BLaER1 treated with 17β-estradiol and CSF1 and Interleukin-3, amounts not matched to agents 10 nM and 100 nM (cell line): ENCODE results near the gene SRRM2.

Experiments
- H3K27ac ChIP-seq, 11 experiments: shearing (Covaris generic); formaldehyde crosslinking; 2 replicates each; pipeline ENCODE4 v1.8.1; 2022
- H3K27me3 ChIP-seq, 11 experiments: shearing (Covaris generic); formaldehyde crosslinking; 2 replicates each; pipeline ENCODE4 v1.8.1; 2022
- H3K36me3 ChIP-seq, 11 experiments: shearing (Covaris generic); formaldehyde crosslinking; 2 replicates each; pipeline ENCODE4 v1.8.1; 2022
- H3K4me1 ChIP-seq, 10 experiments: shearing (Covaris generic); formaldehyde crosslinking; 2 replicates each; pipeline ENCODE4 v1.8.1; 2022
- H3K4me2 ChIP-seq, 11 experiments: shearing (Covaris generic); formaldehyde crosslinking; 2 replicates each; pipeline ENCODE4 v1.8.1; 2022
- H3K4me3 ChIP-seq, 10 experiments: shearing (Covaris generic); formaldehyde crosslinking; 2 replicates each; pipeline ENCODE4 v1.8.1; 2022
- H3K9ac ChIP-seq, 11 experiments: shearing (Covaris generic); formaldehyde crosslinking; 2 replicates each; pipeline ENCODE4 v1.8.1; 2022
- H3K9me3 ChIP-seq, 11 experiments: shearing (Covaris generic); formaldehyde crosslinking; replicated peaks in 1 of 11; 2 replicates each; pipeline ENCODE4 v1.8.1; 2022
- H4K20me1 ChIP-seq, 11 experiments: shearing (Covaris generic); formaldehyde crosslinking; 2 replicates each; pipeline ENCODE4 v1.8.1; 2022
- Cebpa-rat ChIP-seq, 11 experiments: shearing (Covaris generic); IDR thresholded peaks; 2 replicates each; pipeline ENCODE4 v1.8.1; 2022

SRRM2 gene

DNA sequence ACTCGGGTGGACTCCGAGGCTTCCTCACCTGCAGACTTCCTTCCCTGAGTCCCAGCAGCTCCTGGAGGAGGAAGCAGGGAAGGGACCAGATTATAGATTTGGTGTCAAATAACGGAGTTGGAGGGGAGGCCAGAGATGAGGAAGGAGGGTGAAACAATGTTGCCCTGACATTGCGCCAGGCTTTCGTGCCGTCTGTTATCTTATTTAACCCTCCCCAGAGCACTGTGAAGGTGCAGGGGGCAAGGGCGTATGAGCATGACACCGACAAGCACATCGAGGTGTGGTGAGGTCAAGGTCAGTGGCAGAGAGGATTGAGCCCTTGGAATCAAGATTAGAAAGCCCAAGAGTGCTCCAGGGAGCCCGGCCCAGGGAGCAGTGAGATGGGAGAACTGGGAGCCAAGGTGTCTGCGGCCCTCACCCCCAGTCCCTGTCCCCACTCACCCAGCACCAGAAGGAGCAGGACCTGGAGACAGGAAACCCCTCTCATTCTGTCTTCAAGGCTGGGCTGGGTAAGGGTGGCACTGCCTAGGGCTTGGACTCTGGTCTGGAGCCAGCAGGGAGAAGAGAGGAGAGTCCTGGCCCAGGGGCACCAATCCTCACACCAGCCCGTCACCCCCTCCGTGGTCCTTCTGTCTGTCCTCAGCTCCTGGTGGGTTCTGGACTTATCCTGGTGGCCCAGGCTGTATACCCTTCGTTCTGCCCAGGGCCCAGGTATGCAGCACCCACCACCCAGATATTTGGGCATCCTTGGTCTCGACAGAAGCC, 33.8 kb downstream of the SRRM2 start:
- no peaks in the 10 kb centered on the region for H3K9me3 ChIP-seq
- TF ChIP-seq Cebpa-rat (IDR thresholded peaks at IDR 0.05) = no peak
- 0 out of 22 replicates have a peak, but pooled peaks cover 0 to 2% (median 0%) of the 10 kb centered on the region in 11 experiments for H4K20me1 ChIP-seq
- no peak overlapping the region for H3K27ac ChIP-seq
- no peak overlapping the region for H3K4me2 ChIP-seq
- H3K4me1 ChIP-seq = peaks cover 0 to 8% (median 5%) of the 10 kb centered on the region in 10 experiments; a peak in 9 of 20 replicates
- no peak overlapping the region for H3K9ac ChIP-seq
- H3K27me3 ChIP-seq = peaks cover 21 to 33% (median 28%) of the 10 kb centered on the region in 11 experiments
- no peaks in the 10 kb centered on the region for H3K36me3 ChIP-seq
- no peak overlapping the region for H3K4me3 ChIP-seq

DNA sequence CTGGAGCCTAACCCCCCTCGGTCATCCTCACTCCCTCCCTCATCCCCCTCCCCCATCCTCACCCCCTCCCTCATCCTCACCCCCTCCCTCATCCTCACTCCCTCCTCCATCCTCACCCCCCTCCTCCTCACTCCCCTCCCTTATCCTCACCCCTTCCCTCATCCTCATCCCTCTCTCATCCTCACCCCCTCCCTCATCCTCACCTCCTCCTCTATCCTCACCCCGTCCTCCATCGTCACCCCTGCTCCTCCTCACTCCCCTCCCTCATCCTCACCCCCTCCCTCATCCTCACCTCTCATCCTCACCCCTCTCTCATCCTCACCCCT, 34.4 kb downstream of the SRRM2 start:
- Histone ChIP-seq H3K27me3 (peaks cover 21 to 33% (median 28%) of the 10 kb centered on the region in 11 experiments), H4K20me1 (0 out of 22 replicates have a peak, but pooled peaks cover 0 to 2% (median 0%) of the 10 kb centered on the region in 11 experiments), H3K27ac (no peak overlapping the region), H3K4me3 (no peak overlapping the region), H3K4me2 (no peak overlapping the region), H3K36me3 (no peaks in the 10 kb centered on the region), H3K9ac (no peak overlapping the region), H3K4me1 (peaks cover 0 to 8% (median 5%) of the 10 kb centered on the region in 10 experiments; a peak in 9 of 20 replicates), H3K9me3 (no peaks in the 10 kb centered on the region)
- TF ChIP-seq Cebpa-rat (IDR thresholded peaks at IDR 0.05) = no peak

DNA sequence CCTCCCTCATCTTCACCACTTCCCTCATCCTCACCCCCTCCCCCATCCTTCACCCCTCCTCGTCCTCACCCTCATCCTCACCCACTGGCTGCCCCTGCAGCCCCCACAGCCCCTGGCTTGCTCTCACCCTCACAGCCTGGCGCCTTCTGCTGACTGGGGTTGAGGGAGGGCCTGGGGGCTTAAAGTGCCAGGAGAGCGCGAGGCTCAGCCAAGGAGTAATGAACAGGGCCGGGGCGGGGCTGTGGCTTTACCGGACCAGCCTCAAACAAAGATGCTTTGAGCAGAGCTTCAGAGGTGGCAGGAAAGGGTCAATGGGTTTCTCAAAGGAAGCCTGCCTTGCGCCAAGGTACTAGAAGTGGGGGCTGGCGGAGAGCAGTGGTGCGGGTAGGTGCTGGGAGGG, 35.0 kb downstream of the SRRM2 start, which contains the start of gene PRSS33:
PRSS33 (minus strand) TSS at position 155 of the 400 bp plus-strand sequence. CDS start 1,013 bp downstream, outside the sequence.
- no peak for TF ChIP-seq Cebpa-rat (IDR thresholded peaks at IDR 0.05)
- H3K9ac ChIP-seq = no peak within 1 kb of the TSS
- peaks cover 0 to 8% (median 5%) of the 10 kb centered on the region in 10 experiments; a peak in 9 of 20 replicates for H3K4me1 ChIP-seq
- no peaks in the 10 kb centered on the region for H3K36me3 ChIP-seq
- peaks cover 21 to 33% (median 28%) of the 10 kb centered on the region in 11 experiments for H3K27me3 ChIP-seq
- H3K9me3 ChIP-seq = no peaks in the 10 kb centered on the region
- H3K4me2 ChIP-seq = no peak within 1 kb of the TSS
- H4K20me1 ChIP-seq = 0 out of 22 replicates have a peak, but pooled peaks cover 0 to 2% (median 0%) of the 10 kb centered on the region in 11 experiments
- H3K4me3 ChIP-seq = no peak within 1 kb of the TSS
- no peak within 1 kb of the TSS for H3K27ac ChIP-seq

DNA sequence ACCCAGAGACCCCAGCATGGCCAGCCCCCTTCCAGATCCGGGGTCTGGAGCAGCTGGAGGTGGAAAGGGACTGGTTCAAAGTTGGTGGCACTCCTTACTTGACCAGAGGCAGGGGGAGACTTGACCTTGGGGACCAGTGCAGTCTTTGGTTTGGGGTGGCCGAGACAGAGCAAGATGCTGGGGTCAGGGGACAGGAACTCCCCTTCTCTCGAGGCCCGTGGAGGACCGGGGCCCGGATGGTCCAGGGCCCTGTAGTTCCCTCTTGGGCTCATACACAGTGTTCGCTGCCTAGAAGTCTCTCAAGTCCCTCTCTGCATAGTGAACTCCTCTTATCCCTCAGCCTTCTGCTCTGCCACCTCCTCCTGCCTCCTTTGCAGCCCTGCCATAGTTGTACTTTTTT, 35.5 kb downstream of the SRRM2 start:
- H3K9me3 ChIP-seq = no peaks in the 10 kb centered on the region
- H3K27me3 ChIP-seq = peaks cover 21 to 33% (median 28%) of the 10 kb centered on the region in 11 experiments
- H3K9ac ChIP-seq = no peak overlapping the region
- H3K4me3 ChIP-seq = no peak overlapping the region
- H3K4me1 ChIP-seq = peaks cover 0 to 8% (median 6%) of the 10 kb centered on the region in 10 experiments; a peak in 11 of 20 replicates
- TF ChIP-seq Cebpa-rat (IDR thresholded peaks at IDR 0.05) = no peak
- 0 out of 22 replicates have a peak, but pooled peaks cover 0 to 2% (median 0%) of the 10 kb centered on the region in 11 experiments for H4K20me1 ChIP-seq
- H3K27ac ChIP-seq = no peak overlapping the region
- H3K36me3 ChIP-seq = no peaks in the 10 kb centered on the region
- H3K4me2 ChIP-seq = no peak overlapping the region

DNA sequence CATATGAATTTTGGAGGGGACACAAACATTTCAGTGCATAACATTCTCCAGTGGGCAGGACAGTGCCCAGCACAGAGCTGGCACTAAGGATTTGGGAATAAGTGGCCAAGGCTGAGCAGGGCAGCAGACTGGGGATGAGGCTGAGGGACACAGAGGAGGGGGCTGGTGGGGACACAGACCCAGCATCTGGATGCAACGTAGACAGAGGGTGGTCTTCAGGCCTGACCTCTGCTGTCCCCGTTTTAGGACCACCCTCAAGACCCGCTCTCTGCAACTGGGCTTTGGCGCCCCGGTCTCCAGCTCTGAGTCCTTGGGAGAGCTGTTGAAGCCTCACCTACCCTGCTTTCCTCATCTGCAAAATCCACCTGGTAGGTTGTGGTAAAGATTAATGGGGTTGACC, 38.2 kb downstream of the SRRM2 start:
- peaks cover 0 to 26% (median 3%) of the 10 kb centered on the region in 10 experiments; a peak in 12 of 20 replicates for H3K4me1 ChIP-seq
- H3K9ac ChIP-seq = no peak overlapping the region
- H3K36me3 ChIP-seq = no peaks in the 10 kb centered on the region
- H4K20me1 ChIP-seq = 0 out of 22 replicates have a peak, but pooled peaks cover 0 to 2% (median 0%) of the 10 kb centered on the region in 11 experiments
- H3K27ac ChIP-seq = no peak overlapping the region
- no peak overlapping the region for H3K4me3 ChIP-seq
- H3K27me3 ChIP-seq = peaks cover 9 to 14% (median 10%) of the 10 kb centered on the region in 11 experiments
- no peaks in the 10 kb centered on the region for H3K9me3 ChIP-seq
- H3K4me2 ChIP-seq = no peak overlapping the region
- TF ChIP-seq Cebpa-rat (IDR thresholded peaks at IDR 0.05) = no peak

DNA sequence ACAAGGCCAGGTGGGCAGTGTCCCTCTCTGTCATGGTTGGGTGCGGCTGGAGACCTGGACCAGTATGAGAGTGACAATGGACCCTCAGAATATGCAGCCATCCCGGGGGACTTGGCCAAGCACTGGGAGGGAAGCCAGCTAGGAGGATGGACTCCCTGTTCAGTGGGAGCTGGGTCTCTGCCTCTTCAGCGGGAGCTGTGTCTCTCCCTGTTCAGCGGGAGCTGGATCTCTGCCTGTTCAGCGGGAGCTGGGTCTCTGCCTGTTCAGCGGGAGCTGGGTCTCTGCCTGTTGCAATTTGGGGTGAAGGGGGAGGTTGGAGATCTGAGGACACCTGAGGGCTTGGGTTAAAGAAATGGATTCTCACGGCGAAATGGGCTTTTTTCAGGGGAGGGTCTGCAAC, 38.7 kb downstream of the SRRM2 start:
- no peaks in the 10 kb centered on the region for H4K20me1 ChIP-seq
- peaks cover 3 to 9% (median 5%) of the 10 kb centered on the region in 11 experiments; a peak in 21 of 22 replicates for H3K27me3 ChIP-seq
- no peak overlapping the region for H3K4me3 ChIP-seq
- H3K9me3 ChIP-seq = no peaks in the 10 kb centered on the region
- peaks cover 0 to 31% (median 3%) of the 10 kb centered on the region in 10 experiments; a peak in 12 of 20 replicates for H3K4me1 ChIP-seq
- H3K27ac ChIP-seq = no peak overlapping the region
- no peaks in the 10 kb centered on the region for H3K36me3 ChIP-seq
- H3K9ac ChIP-seq = no peak overlapping the region
- no peak for TF ChIP-seq Cebpa-rat (IDR thresholded peaks at IDR 0.05)
- no peak overlapping the region for H3K4me2 ChIP-seq

- peaks cover 0 to 33% (median 1%) of the 10 kb centered on the region in 10 experiments; a peak in 11 of 20 replicates for H3K4me1 ChIP-seq
- no peak overlapping the region for H3K4me3 ChIP-seq
- no peaks in the 10 kb centered on the region for H4K20me1 ChIP-seq
- no peak overlapping the region for H3K4me2 ChIP-seq
- peaks cover 0 to 5% (median 0%) of the 10 kb centered on the region in 11 experiments; a peak in 1 of 22 replicates for H3K9me3 ChIP-seq
- peaks cover 0 to 2% (median 0%) of the 10 kb centered on the region in 11 experiments; a peak in 2 of 22 replicates for H3K27me3 ChIP-seq
- TF ChIP-seq Cebpa-rat (IDR thresholded peaks at IDR 0.05) = no peak
- H3K27ac ChIP-seq = no peak overlapping the region; a peak in 1 of 22 replicates
- no peaks in the 10 kb centered on the region for H3K36me3 ChIP-seq
- H3K9ac ChIP-seq = no peak overlapping the region
Observed at GRCh38 chr16:2792940-2793339, 40.5 kb downstream of the SRRM2 start.

DNA sequence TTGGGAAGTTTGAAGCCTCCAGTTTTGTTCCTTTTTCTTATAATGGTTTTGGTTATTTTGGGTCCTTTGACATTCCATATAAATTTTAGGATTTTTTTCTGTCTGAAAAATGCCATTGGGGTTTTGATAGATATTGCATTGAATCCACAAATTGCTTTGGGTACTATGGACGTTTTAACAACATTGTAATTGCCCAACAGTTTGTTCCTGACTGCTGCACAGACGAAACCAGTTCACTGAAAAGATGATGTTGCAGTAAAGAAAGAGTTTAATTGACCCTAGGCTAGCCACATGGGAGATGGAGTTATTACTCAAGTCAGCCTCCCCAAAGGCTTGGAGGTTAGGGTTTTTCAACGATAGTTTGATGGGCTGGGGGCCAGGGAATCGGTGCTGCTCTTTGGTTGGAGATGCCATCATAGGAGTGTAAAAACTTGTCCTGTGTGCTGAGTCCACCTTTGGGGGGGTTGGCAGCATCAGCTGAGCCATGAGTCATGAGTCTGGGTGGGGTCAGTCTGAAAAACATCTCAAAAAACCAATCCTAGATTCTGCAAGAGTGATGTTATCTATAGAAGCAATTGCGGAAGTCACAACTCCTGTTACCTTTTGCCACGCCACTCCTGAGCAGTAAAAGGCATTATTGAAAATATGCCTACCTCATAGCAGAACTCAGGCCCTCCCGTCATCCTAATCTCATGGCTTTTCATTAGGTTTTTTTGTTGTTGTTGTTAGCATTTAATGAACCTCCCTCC, 43.1 kb downstream of the SRRM2 start:
- peaks cover 0 to 33% (median 0%) of the 10 kb centered on the region in 10 experiments; a peak in 10 of 20 replicates for H3K4me1 ChIP-seq
- no peaks in the 10 kb centered on the region for H4K20me1 ChIP-seq
- H3K4me3 ChIP-seq = no peak overlapping the region
- TF ChIP-seq Cebpa-rat (IDR thresholded peaks at IDR 0.05) = no peak
- peaks cover 0 to 5% (median 0%) of the 10 kb centered on the region in 11 experiments; a peak in 1 of 22 replicates for H3K9me3 ChIP-seq
- H3K4me2 ChIP-seq = peak overlapping the region in 3 of 11 experiments; percentile 8 to 40 (median 25); a peak in 5 of 22 replicates
- no peaks in the 10 kb centered on the region for H3K27me3 ChIP-seq
- H3K36me3 ChIP-seq = no peaks in the 10 kb centered on the region
- no peak overlapping the region for H3K9ac ChIP-seq
- peak overlapping the region in 2 of 11 experiments; percentile 27 to 49; a peak in 3 of 22 replicates for H3K27ac ChIP-seq
